Measurements from ENCODE around the gene APOD.

The APOD gene

GRCh38 chr3:195553268-195553667 lies 30.5 kb downstream of the APOD start:
- no peak for DNase-seq (ENCODE audit: low read depth)

GRCh38 chr3:195551381-195551978 lies 32.3 kb downstream of the APOD start:
- no peak for DNase-seq (ENCODE audit: low read depth)

- DNase-seq (ENCODE audit: low read depth), result no peak
Observed at GRCh38 chr3:195550723-195551122, 33.0 kb downstream of the APOD start.

- peak; percentile 86 for DNase-seq (ENCODE audit: low read depth)
Observed at GRCh38 chr3:195549931-195550519, 33.7 kb downstream of the APOD start.

GRCh38 chr3:195548987-195549386 lies 34.8 kb downstream of the APOD start:
- DNase-seq (ENCODE audit: low read depth), result no peak

GRCh38 chr3:195548501-195548900 lies 35.2 kb downstream of the APOD start:
- no peak for DNase-seq (ENCODE audit: low read depth)

GRCh38 chr3:195548006-195548405 lies 35.7 kb downstream of the APOD start:
- DNase-seq (ENCODE audit: low read depth), result no peak

- peak; percentile 34 for DNase-seq (ENCODE audit: low read depth)
Observed at GRCh38 chr3:195546130-195546560, 37.6 kb downstream of the APOD start.

- DNase-seq (ENCODE audit: low read depth), result no peak
Observed at GRCh38 chr3:195544634-195545033, 39.1 kb downstream of the APOD start.

- DNase-seq (ENCODE audit: low read depth), result no peak
Observed at GRCh38 chr3:195544230-195544536, 39.6 kb downstream of the APOD start.

- no peak for DNase-seq (ENCODE audit: low read depth)
Observed at GRCh38 chr3:195543500-195544229, 40.1 kb downstream of the APOD start.

GRCh38 chr3:195542698-195543499 lies 40.8 kb downstream of the APOD start, which contains the start of gene PPP1R2:
Gene PPP1R2 (minus strand): TSS chr3:195543325. CDS start chr3:195543025, 300 bp downstream.
- peak; percentile 82 for DNase-seq (ENCODE audit: low read depth)

- no peak for DNase-seq (ENCODE audit: low read depth)
Observed at GRCh38 chr3:195542316-195542697, 41.4 kb downstream of the APOD start.

- no peak for DNase-seq (ENCODE audit: low read depth)
Observed at GRCh38 chr3:195540511-195540910, 43.2 kb downstream of the APOD start.

- DNase-seq (ENCODE audit: low read depth), result no peak
Observed at GRCh38 chr3:195540027-195540426, 43.7 kb downstream of the APOD start.

- DNase-seq (ENCODE audit: low read depth), result no peak
Observed at GRCh38 chr3:195539479-195539878, 44.3 kb downstream of the APOD start.

GRCh38 chr3:195537995-195538394 lies 45.7 kb downstream of the APOD start:
- no peak for DNase-seq (ENCODE audit: low read depth)

- no peak for DNase-seq (ENCODE audit: low read depth)
Observed at GRCh38 chr3:195535293-195535692, 48.4 kb downstream of the APOD start.

- DNase-seq (ENCODE audit: low read depth), result no peak
Observed at GRCh38 chr3:195532834-195533233, 50.9 kb downstream of the APOD start.

GRCh38 chr3:195532345-195532744 lies 51.4 kb downstream of the APOD start:
- DNase-seq (ENCODE audit: low read depth), result no peak

GRCh38 chr3:195531683-195532082 lies 52.1 kb downstream of the APOD start:
- DNase-seq (ENCODE audit: low read depth), result no peak

GRCh38 chr3:195526492-195526891 lies 57.2 kb downstream of the APOD start:
- DNase-seq (ENCODE audit: low read depth), result no peak

Measured in T-helper 22 cell (primary cell).